K562 (cell line): Measurements from ENCODE around the gene AMFR. TPM values are rescaled to one million over a fixed set of nuclear protein-coding genes. Genes with fewer than 3 reads are reported as not detected.
A peak's percentile ranks its signal among the peaks of the same experiment; 100 is the strongest.

Experiments
- ADNP ChIP-seq: fragments of 200-800 bp; sonication (Bioruptor generic); IDR thresholded peaks from 2 replicates; pipeline ENCODE4 v1.6.1; 2016; ENCODE audit warnings: missing genetic modification characterization, missing compliant biosample characterization
- ARNT ChIP-seq, 2 experiments: fragments of 450-650 bp; IDR thresholded peaks; 2 replicates each; pipeline ENCODE4 v1.6.1; 2016; ENCODE audit warnings: mild to moderate bottlenecking in 1 of 2
- ATF3 ChIP-seq, 2 experiments: fragments of 450-650 bp in 1 of 2; sonication (generic) in 1 of 2; formaldehyde crosslinking in 1 of 2; IDR thresholded peaks in 1 of 2; conservative IDR thresholded peaks in 1 of 2; 2 replicates each; pipeline versions ENCODE4 v1.6.1 to v1.8.1; 2016 to 2023; ENCODE audit warnings: mild to moderate bottlenecking in 2 of 2, moderate library complexity in 2 of 2, inconsistent platforms in 1 of 2, missing genetic modification reagents in 1 of 2
- BRD4 ChIP-seq: fragments of 200-600 bp; sonication (generic); IDR thresholded peaks from 2 replicates; pipeline ENCODE4 v1.6.1; 2017; ENCODE audit warnings: inconsistent platforms
- CBFB ChIP-seq: sonication (generic); formaldehyde crosslinking; IDR thresholded peaks from 2 replicates; pipeline ENCODE4 v1.4.0; 2020; ENCODE audit warnings: mild to moderate bottlenecking, missing genetic modification reagents
- CBX2 ChIP-seq: fragments of 200-600 bp; sonication (generic); IDR thresholded peaks from one replicate; pipeline ENCODE4 v1.6.1; 2012; ENCODE audit warnings: mild to moderate bottlenecking, low read length, inconsistent platforms; ENCODE audit not compliant: insufficient read depth, poor library complexity, severe bottlenecking
- CGGBP1 ChIP-seq: fragments of 250-450 bp; sonication (Bioruptor Pico); IDR thresholded peaks from 2 replicates; pipeline ENCODE4 v1.9.0; 2021; ENCODE audit warnings: mild to moderate bottlenecking
- CTCF ChIP-seq, 3 experiments: IDR thresholded peaks in 2 of 3; conservative IDR thresholded peaks in 1 of 3; 2 replicates each; pipeline ENCODE4 v1.5.1; 2011 to 2012; ENCODE audit warnings: low read length in 3 of 3, mild to moderate bottlenecking in 3 of 3, control low read depth in 2 of 3, improper control_type of control experiment in 1 of 3, inconsistent platforms in 1 of 3, low read depth in 1 of 3, mixed read lengths in 1 of 3, moderate library complexity in 1 of 3; ENCODE audit not compliant: insufficient read depth in 2 of 3
- DPF2 ChIP-seq: fragments of 450-650 bp; IDR thresholded peaks from 2 replicates; pipeline ENCODE4 v1.6.1; 2016
- EZH2 ChIP-seq: IDR thresholded peaks from 2 replicates; pipeline ENCODE4 v1.6.1; 2012; ENCODE audit warnings: low read depth, mild to moderate bottlenecking, inconsistent platforms, low read length, borderline replicate concordance
- FOS ChIP-seq: IDR thresholded peaks from 3 replicates; pipeline ENCODE4 v1.6.1; 2011; ENCODE audit not compliant: insufficient read length; ENCODE audit errors: extremely low read depth
- FOXK1 ChIP-seq: sonication (generic); formaldehyde crosslinking; IDR thresholded peaks from 2 replicates; pipeline ENCODE4 v1.8.0; 2022; ENCODE audit warnings: missing genetic modification reagents, mild to moderate bottlenecking, borderline replicate concordance
- FOXM1 ChIP-seq, 2 experiments: fragments of 450-650 bp in 1 of 2; sonication (generic) in 1 of 2; formaldehyde crosslinking in 1 of 2; IDR thresholded peaks; 2 replicates each; pipeline versions ENCODE4 v1.6.1 to v1.9.0; 2017 to 2022; ENCODE audit warnings: low read depth in 2 of 2, mild to moderate bottlenecking in 2 of 2, missing genetic modification reagents in 1 of 2, moderate library complexity in 1 of 2
- GABPB1 ChIP-seq: sonication (generic); formaldehyde crosslinking; IDR thresholded peaks from 2 replicates; pipeline ENCODE4 v1.8.0; 2022; ENCODE audit warnings: mild to moderate bottlenecking, missing genetic modification reagents
- HMG20B ChIP-seq: fragments of 250-450 bp; sonication (Bioruptor Pico); IDR thresholded peaks from 2 replicates; pipeline ENCODE4 v1.5.0; 2021; ENCODE audit warnings: mild to moderate bottlenecking
- ILF3 ChIP-seq: fragments of 450-650 bp; IDR thresholded peaks from 2 replicates; pipeline ENCODE4 v1.6.1; 2018; ENCODE audit warnings: antibody characterized with exemption, mild to moderate bottlenecking, moderate library complexity, borderline replicate concordance
- MBD2 ChIP-seq: sonication (generic); IDR thresholded peaks from 2 replicates; pipeline ENCODE4 v1.6.1; 2016; ENCODE audit warnings: low read depth, borderline replicate concordance
- MEIS2 ChIP-seq: fragments of 450-650 bp; IDR thresholded peaks from 2 replicates; pipeline ENCODE4 v1.6.1; 2014; ENCODE audit warnings: mild to moderate bottlenecking; ENCODE audit not compliant: partially characterized antibody
- MNT ChIP-seq, 2 experiments: fragments of 450-650 bp; conservative IDR thresholded peaks; 2 replicates each; pipeline ENCODE4 v1.6.1; 2017; ENCODE audit warnings: mild to moderate bottlenecking in 2 of 2, moderate library complexity in 2 of 2
- NRF1 ChIP-seq, 2 experiments: fragments of 450-650 bp; IDR thresholded peaks in 1 of 2; conservative IDR thresholded peaks in 1 of 2; 2 replicates each; pipeline ENCODE4 v1.6.1; 2014; ENCODE audit warnings: mild to moderate bottlenecking in 2 of 2
- RCOR1 ChIP-seq, 2 experiments: IDR thresholded peaks; 2 replicates each; pipeline ENCODE4 v1.6.1; 2012; ENCODE audit warnings: low read depth in 2 of 2, low read length in 2 of 2, borderline replicate concordance in 1 of 2, improper control_type of control experiment in 1 of 2
- SREBF2 ChIP-seq: sonication (generic); formaldehyde crosslinking; IDR thresholded peaks from 2 replicates; pipeline ENCODE4 v1.4.0; 2020; ENCODE audit warnings: mild to moderate bottlenecking, missing genetic modification reagents
- SRF ChIP-seq, 2 experiments: fragments of 250-450, 450-650 bp in 1 of 2; sonication (Bioruptor Pico) in 1 of 2; sonication (generic) in 1 of 2; formaldehyde crosslinking; IDR thresholded peaks; 2 replicates each; pipeline versions ENCODE4 v1.5.0 to v1.5.1; 2020 to 2022; ENCODE audit warnings: mild to moderate bottlenecking in 1 of 2, missing genetic modification reagents in 1 of 2
- YBX1 ChIP-seq: fragments of 450-650 bp; IDR thresholded peaks from 2 replicates; pipeline ENCODE4 v1.7.1; 2016; ENCODE audit warnings: mild to moderate bottlenecking
- ZC3H11A ChIP-seq: IDR thresholded peaks from 2 replicates; pipeline ENCODE4 v1.6.1; 2012; ENCODE audit warnings: low read depth, low read length, improper control_type of control experiment
- polyA plus RNA-seq, 8 experiments: library from polyadenylated mRNA; depleted of rRNA in 4 of 8; stranded (reverse) in 5 of 8; unstranded in 3 of 8; fragments of >200 nt; fragmentation: Nextera tagmentation in 2 of 8; fragmentation: Illumina TruSeq in 1 of 8; extraction: Ambion mirVana in 2 of 8; extraction: Trizol in 1 of 8; gene quantifications; 2 replicates each; pipeline versions ENCODE4 v1.2.1 to v1.2.3, GENCODE V29; 2011 to 2014; ENCODE audit warnings: inconsistent platforms in 1 of 8, missing spikeins in 1 of 8
- total RNA-seq, 7 experiments: library from RNA; depleted of rRNA in 6 of 7; stranded (reverse); fragments of >200 nt in 6 of 7; fragmentation: Illumina TruSeq in 2 of 7; extraction: Trizol in 2 of 7; gene quantifications; 2 replicates each; pipeline versions ENCODE4 v1.2.1 to v1.2.3, GENCODE V29; 2011 to 2021; ENCODE audit warnings: low replicate concordance in 1 of 7

The AMFR gene
- total and polyA plus RNA-seq, 9 of the 15 experiments (the other 6 are each of a cell fraction or from before 2014, with no cell fraction given) = 15.6 to 113 (median 58.4) TPM

GRCh38 chr16:56355786-56356275 is 69.5 kb downstream of the AMFR start (continued):
- TF ChIP-seq MEIS2 (peak; percentile 75), DPF2 (peak; percentile 88), CTCF (IDR thresholded peaks at IDR 0.05 in 2 of 3, conservative IDR thresholded peaks at IDR 0.05 in 1 of 3; ENCODE audit: insufficient read depth in 2 of 3, low read depth in 1 of 3, low read length in 3 of 3) (no peak), ATF3 (IDR thresholded peaks at IDR 0.05) (no peak; the same call in 1 of the 2 replicates), ATF3 (CRISPR knock-in tag; conservative IDR thresholded peaks at IDR 0.05) (no peak), EZH2 (no peak), SRF (CRISPR knock-in tag; IDR thresholded peaks at IDR 0.05) (no peak), BRD4 (no peak), FOXM1 (IDR thresholded peaks at IDR 0.05; ENCODE audit: low read depth) (peak; percentile 79), FOXM1 (CRISPR knock-in tag; IDR thresholded peaks at IDR 0.05; ENCODE audit: low read depth) (no peak), NRF1 (conservative IDR thresholded peaks at IDR 0.05 in 1 of 2, IDR thresholded peaks at IDR 0.05 in 1 of 2) (no peak), CGGBP1 (CRISPR knock-in tag) (no peak), FOS (no peak), CBX2 (no peak), ILF3 (no peak), CBFB (CRISPR knock-in tag) (no peak), ADNP (tag) (no peak), SREBF2 (no peak), MBD2 (no peak), HMG20B (CRISPR knock-in tag) (no peak), RCOR1 (IDR thresholded peaks at IDR 0.05; ENCODE audit: borderline replicate concordance in 1 of 2, low read depth in 2 of 2, low read length in 2 of 2) (peak; percentile 76 to 96), GABPB1 (no peak), MNT (conservative IDR thresholded peaks at IDR 0.05) (peak in 1 of 2 experiments; percentile 50; a peak in 1 of 4 replicates), YBX1 (no peak), ARNT (IDR thresholded peaks at IDR 0.05) (peak in 1 of 2 experiments; percentile 30; a peak in 1 of 4 replicates), FOXK1 (CRISPR knock-in tag) (no peak), ZC3H11A (no peak)
